ENCODE data around the gene TUBG1. TPM values are rescaled to one million over a fixed set of nuclear protein-coding genes. Genes with fewer than 3 reads are reported as not detected.

The TUBG1 gene
- total RNA-seq, 1 donor from 2014 or later, result 53.9 TPM

- no peaks in the 10 kb centered on the region for H3K9me3 Mint-ChIP-seq (ENCODE audit: low read depth)
- peak overlapping the region; percentile 67 for H3K27ac Mint-ChIP-seq
Measured at GRCh38 chr17:42563543-42563942, 45.9 kb upstream of the TUBG1 start.

GRCh38 chr17:42563950-42564349, 45.5 kb upstream of the TUBG1 start:
- Mint-ChIP-seq H3K27ac (no peak overlapping the region), H3K36me3 (ENCODE audit: insufficient read depth) (peaks cover 2% of the 10 kb centered on the region), H3K4me1 (ENCODE audit: low read depth) (peaks cover 21% of the 10 kb centered on the region), H3K27me3 (no peaks in the 10 kb centered on the region), H3K9me3 (ENCODE audit: low read depth) (no peaks in the 10 kb centered on the region), H3K4me3 (ENCODE audit: low read depth) (peak overlapping the region; percentile 92)
- TF ChIP-seq, protein P1, sequence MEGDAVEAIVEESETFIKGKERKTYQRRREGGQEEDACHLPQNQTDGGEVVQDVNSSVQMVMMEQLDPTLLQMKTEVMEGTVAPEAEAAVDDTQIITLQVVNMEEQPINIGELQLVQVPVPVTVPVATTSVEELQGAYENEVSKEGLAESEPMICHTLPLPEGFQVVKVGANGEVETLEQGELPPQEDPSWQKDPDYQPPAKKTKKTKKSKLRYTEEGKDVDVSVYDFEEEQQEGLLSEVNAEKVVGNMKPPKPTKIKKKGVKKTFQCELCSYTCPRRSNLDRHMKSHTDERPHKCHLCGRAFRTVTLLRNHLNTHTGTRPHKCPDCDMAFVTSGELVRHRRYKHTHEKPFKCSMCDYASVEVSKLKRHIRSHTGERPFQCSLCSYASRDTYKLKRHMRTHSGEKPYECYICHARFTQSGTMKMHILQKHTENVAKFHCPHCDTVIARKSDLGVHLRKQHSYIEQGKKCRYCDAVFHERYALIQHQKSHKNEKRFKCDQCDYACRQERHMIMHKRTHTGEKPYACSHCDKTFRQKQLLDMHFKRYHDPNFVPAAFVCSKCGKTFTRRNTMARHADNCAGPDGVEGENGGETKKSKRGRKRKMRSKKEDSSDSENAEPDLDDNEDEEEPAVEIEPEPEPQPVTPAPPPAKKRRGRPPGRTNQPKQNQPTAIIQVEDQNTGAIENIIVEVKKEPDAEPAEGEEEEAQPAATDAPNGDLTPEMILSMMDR (IDR thresholded peaks at IDR 0.05; ENCODE audit: unreplicated experiment), result no peak
- no peak for DNase-seq (ENCODE audit: low spot score, unreplicated experiment)

More at GRCh38 chr17:42563543-42563942, 45.9 kb upstream of the TUBG1 start:
- Mint-ChIP-seq H3K4me1 (ENCODE audit: low read depth) (peaks cover 21% of the 10 kb centered on the region), H3K36me3 (ENCODE audit: insufficient read depth) (peaks cover 2% of the 10 kb centered on the region), H3K4me3 (ENCODE audit: low read depth) (peak overlapping the region; percentile 92), H3K27me3 (no peaks in the 10 kb centered on the region)
- TF ChIP-seq, protein P1 (IDR thresholded peaks at IDR 0.05; ENCODE audit: unreplicated experiment), result no peak
- DNase-seq (ENCODE audit: low spot score, unreplicated experiment), result no peak

DNA sequence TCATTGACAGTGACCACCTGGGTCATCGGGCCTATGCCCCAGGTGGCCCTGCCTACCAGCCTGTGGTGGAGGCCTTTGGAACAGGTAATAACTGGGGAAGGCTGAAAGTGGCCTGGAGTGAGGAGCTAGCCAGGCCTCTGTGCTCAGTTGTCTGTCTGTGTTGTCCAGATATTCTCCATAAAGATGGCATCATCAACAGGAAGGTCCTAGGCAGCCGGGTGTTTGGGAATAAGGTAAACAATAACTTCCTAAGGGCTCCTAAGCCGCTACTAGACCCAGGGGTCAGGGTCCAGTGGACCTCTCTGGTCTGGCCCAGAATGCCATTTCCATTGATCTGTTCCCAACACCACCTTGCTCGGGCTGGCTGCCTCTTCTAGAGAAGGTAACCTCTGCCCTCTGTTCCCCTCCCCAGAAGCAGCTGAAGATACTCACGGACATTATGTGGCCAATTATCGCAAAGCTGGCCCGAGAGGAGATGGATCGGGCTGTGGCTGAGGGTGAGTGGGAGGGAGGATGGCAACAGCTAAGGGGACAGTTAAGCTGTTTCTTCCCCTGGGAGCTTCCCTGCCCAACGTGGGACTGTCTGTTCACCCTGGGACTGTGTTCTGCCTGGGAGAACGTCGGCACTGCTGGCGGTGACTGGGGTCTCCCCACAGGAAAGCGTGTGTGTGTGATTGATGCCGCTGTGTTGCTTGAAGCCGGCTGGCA, 44.5 kb upstream of the TUBG1 start:
- Mint-ChIP-seq H3K4me3 (ENCODE audit: low read depth) (no peak overlapping the region), H3K27ac (no peak overlapping the region), H3K4me1 (ENCODE audit: low read depth) (peaks cover 21% of the 10 kb centered on the region), H3K9me3 (ENCODE audit: low read depth) (no peaks in the 10 kb centered on the region), H3K36me3 (ENCODE audit: insufficient read depth) (peaks cover 3% of the 10 kb centered on the region), H3K27me3 (no peaks in the 10 kb centered on the region)
- DNase-seq (ENCODE audit: low spot score, unreplicated experiment), result no peak
- TF ChIP-seq, protein P1 (IDR thresholded peaks at IDR 0.05; ENCODE audit: unreplicated experiment), result no peak

DNA sequence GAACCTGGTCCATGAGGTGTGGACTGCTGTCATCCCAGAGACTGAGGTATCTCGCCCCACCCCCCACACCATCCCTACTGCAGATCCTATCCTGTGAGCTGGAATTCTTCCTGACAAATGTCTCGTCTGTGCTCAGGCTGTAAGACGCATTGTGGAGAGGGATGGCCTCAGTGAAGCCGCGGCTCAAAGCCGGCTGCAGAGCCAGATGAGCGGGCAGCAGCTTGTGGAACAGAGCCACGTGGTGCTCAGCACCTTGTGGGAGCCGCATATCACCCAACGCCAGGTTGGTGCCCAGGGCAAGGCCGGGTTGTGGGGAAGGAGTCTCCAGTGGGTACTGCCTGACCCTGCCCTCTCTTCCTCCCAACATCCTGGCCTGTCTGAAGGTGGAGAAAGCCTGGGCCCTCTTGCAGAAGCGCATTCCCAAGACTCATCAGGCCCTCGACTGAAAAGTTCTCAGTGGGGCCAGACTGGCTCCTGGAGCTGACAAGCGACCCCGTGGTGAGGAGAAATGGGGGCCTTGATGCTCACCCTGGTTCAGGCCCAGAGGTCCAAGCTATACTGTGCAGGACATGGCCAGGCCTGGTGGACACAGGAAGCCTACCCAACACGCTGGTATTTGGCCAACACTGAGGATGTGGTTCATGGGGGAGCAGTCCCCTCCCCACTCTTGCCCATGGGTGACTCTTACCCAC, 43.8 kb upstream of the TUBG1 start:
- TF ChIP-seq, protein P1 (IDR thresholded peaks at IDR 0.05; ENCODE audit: unreplicated experiment), result no peak
- H3K9me3 Mint-ChIP-seq (ENCODE audit: low read depth), result no peaks in the 10 kb centered on the region
- H3K36me3 Mint-ChIP-seq (ENCODE audit: insufficient read depth), result peaks cover 3% of the 10 kb centered on the region
- peaks cover 20% of the 10 kb centered on the region for H3K4me1 Mint-ChIP-seq (ENCODE audit: low read depth)
- DNase-seq (ENCODE audit: low spot score, unreplicated experiment), result no peak
- peak overlapping the region; percentile 91 for H3K4me3 Mint-ChIP-seq (ENCODE audit: low read depth)
- H3K27ac Mint-ChIP-seq, result no peak overlapping the region
- H3K27me3 Mint-ChIP-seq, result no peaks in the 10 kb centered on the region

- no peak for DNase-seq (ENCODE audit: low spot score, unreplicated experiment)
- peaks cover 4% of the 10 kb centered on the region for H3K36me3 Mint-ChIP-seq (ENCODE audit: insufficient read depth)
- H3K9me3 Mint-ChIP-seq (ENCODE audit: low read depth), result no peaks in the 10 kb centered on the region
- H3K27ac Mint-ChIP-seq, result peak overlapping the region; percentile 74
- H3K4me3 Mint-ChIP-seq (ENCODE audit: low read depth), result peak overlapping the region; percentile 91
- H3K4me1 Mint-ChIP-seq (ENCODE audit: low read depth), result peaks cover 19% of the 10 kb centered on the region
- TF ChIP-seq, protein P1 (IDR thresholded peaks at IDR 0.05; ENCODE audit: unreplicated experiment), result no peak
- H3K27me3 Mint-ChIP-seq, result no peaks in the 10 kb centered on the region
Measured at GRCh38 chr17:42566215-42566882, 43.1 kb upstream of the TUBG1 start.

All from progenitor cell of endocrine pancreas (in vitro differentiated cells).